SJCRH30 (cell line): ENCODE measurements around the gene ZNF800. TPM values are rescaled to one million over a fixed set of nuclear protein-coding genes. Genes with fewer than 3 reads are reported as not detected.
"Not testable (repeated sequence)": the region's sequence is repeated elsewhere in the genome, so short reads cannot be mapped to it uniquely, and the experiment has no call there.

Source experiments
- DNase-seq, 2 experiments: peaks; one replicate each; pipeline ENCODE4 v3.0.0-alpha.2; 2015 to 2020
- H3K27ac ChIP-seq: fragments of 250-450 bp; sonication (Bioruptor Pico); 2 replicates; pipeline ENCODE4 v1.5.1; 2020; ENCODE audit warnings: mild to moderate bottlenecking, moderate library complexity
- H3K27me3 ChIP-seq: fragments of 250-450 bp; sonication (Bioruptor Pico); 2 replicates; pipeline ENCODE4 v1.5.1; 2020; ENCODE audit warnings: mild to moderate bottlenecking, moderate library complexity
- H3K36me3 ChIP-seq: fragments of 250-450 bp; sonication (Bioruptor Pico); 2 replicates; pipeline ENCODE4 v1.5.1; 2020; ENCODE audit warnings: mild to moderate bottlenecking, moderate library complexity
- H3K4me1 ChIP-seq: fragments of 250-450 bp; sonication (Bioruptor Pico); 2 replicates; pipeline ENCODE4 v1.5.1; 2020; ENCODE audit warnings: mild to moderate bottlenecking, moderate library complexity
- H3K4me3 ChIP-seq: fragments of 250-450 bp; sonication (Bioruptor Pico); 2 replicates; pipeline ENCODE4 v1.5.1; 2020; ENCODE audit warnings: mild to moderate bottlenecking, moderate library complexity
- H3K9me3 ChIP-seq: fragments of 250-450 bp; sonication (Bioruptor Pico); replicated peaks from 2 replicates; pipeline ENCODE4 v1.5.1; 2020; ENCODE audit warnings: mild to moderate bottlenecking, moderate library complexity
- total RNA-seq: library from RNA; depleted of rRNA; stranded (reverse); fragments of >200 nt; shearing (Covaris generic); gene quantifications from 2 replicates; pipeline ENCODE4 v1.2.3, GENCODE V29; 2014

The ZNF800 gene
- total RNA-seq, 1 experiment from 2014 or later: 30.1 TPM

DNA sequence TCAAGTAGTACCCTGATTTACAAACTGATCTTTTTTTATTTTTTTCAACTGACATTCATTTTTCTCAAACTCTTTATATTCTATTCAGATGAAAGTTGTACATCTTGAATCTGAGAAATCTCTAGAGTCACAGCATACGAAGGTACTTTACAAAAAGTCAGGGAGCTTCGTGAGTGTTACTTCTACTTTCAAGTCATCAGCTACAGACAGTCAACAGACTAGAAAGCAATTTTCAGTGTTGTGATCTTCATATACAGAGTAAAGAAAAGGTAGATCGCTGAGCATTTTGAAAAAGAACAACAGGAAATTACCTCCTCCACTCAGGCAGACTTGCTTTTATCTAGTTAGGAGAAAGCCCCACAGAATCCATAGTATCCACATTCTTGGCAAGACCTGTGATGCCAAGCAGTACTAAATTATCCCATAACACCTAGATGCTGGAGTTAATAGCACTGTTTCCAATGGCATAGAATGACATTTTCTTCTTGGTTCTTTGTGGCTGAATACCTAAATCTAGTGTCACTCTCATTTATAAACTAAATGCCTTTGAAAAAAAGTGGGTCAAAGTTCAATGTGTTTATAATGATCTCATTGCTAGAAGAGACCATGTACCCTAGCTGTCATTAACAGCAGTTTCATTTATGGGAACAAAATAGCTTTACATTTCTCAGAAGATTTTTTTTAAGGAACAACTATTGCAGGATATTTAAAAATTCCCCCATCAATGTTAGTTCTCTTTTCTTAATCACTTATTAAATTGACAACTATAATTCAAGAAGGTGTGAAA is 12.0 kb upstream of the ZNF800 start:
- H3K36me3 ChIP-seq: no peaks in the 10 kb centered on the region
- no peaks in the 10 kb centered on the region for H3K4me1 ChIP-seq
- no peak overlapping the region for H3K27ac ChIP-seq
- no peaks in the 10 kb centered on the region for H3K27me3 ChIP-seq
- DNase-seq: no peak
- H3K9me3 ChIP-seq: no peaks in the 10 kb centered on the region
- no peak overlapping the region for H3K4me3 ChIP-seq

DNA sequence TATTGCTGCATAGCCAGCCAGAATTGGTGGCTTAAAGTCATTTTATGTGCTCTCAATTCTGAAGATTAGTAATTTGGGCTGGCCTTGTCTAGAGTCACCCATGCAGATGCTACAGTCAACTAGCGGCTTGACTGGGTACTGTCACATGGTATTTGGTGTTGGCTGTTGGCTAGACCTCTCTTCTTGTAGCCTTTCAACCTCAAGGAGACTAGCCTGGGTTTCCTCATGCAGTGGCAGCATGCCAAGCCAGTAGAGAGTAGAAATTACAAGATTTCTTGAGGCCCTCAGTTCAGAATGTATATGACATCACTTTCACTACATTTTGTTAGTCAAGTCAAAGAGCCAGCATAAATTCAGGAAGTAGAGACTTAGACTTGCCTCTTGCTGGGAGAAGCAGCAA is 3.7 kb upstream of the ZNF800 start:
- DNase-seq: peak in 1 of 2 experiments; percentile 23
- Histone ChIP-seq H3K27me3 (no peaks in the 10 kb centered on the region), H3K9me3 (no peaks in the 10 kb centered on the region), H3K4me1 (peaks cover 3% of the 10 kb centered on the region; the same call in 1 of the 2 replicates), H3K27ac (no peak overlapping the region), H3K4me3 (no peak overlapping the region), H3K36me3 (no peaks in the 10 kb centered on the region)

DNA sequence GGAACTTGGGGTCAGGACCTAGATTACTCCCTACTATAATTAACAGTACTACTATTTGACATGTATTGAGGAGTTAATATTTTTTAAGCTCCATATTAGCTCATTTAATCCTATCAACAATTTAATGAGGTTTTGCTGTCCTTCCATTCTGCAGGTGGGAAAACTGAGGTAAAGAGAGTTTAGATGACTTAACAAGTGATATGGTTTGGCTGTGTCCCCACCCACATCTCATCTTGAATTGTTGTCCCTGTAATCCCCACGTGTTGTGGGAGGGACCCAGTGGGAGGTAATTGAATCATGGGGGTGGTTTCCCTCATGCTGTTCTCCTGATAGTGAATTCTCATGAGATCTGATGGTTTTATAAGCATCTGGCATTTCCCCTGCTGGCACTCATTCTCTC is 2.6 kb upstream of the ZNF800 start:
- H3K27ac ChIP-seq, H3K36me3 ChIP-seq, H3K4me1 ChIP-seq, H3K4me3 ChIP-seq, DNase-seq, H3K27me3 ChIP-seq, H3K9me3 ChIP-seq: not testable (repeated sequence)

DNA sequence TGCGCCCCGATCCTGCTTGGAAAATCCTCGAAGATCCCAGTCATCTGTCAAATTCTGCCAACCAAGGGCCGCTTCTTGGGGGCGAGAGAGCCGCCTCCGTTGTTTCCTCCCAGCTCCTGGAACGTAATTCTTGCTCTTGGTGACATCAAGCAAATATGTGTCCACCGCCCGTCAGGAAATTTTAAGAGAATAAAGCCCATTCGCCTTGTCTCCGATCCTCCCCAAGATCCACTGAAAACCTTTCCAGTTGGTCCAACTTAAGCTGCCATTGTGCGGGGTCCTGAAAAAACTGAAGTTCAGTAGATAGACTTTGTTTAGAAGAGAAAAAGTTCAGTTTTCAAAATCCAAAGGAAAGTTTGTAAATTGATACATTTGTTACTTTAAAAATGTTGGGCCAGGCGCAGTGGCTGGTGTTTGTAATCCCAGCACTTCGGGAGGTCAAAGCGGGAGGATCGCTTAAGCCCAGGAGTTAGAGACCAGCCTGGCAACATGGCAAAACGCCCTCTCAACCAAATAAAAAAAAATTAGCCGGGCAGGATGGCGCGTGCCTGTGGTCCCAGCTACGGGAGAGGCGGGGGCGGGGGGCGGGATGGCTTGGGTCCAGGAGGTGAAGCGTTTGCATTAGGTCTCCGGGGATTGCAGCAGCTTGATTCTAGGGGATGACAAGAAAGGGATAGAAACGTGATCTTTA is 1.0 kb upstream of the ZNF800 start:
- DNase-seq: peak; percentile 49 to 67
- Histone ChIP-seq H3K9me3 (no peaks in the 10 kb centered on the region), H3K36me3 (peaks cover 18% of the 10 kb centered on the region), H3K4me3 (peak overlapping the region; percentile 97), H3K4me1 (peaks cover 3% of the 10 kb centered on the region; the same call in 1 of the 2 replicates), H3K27me3 (no peaks in the 10 kb centered on the region), H3K27ac (peak overlapping the region; percentile 78; the same call in 1 of the 2 replicates)

DNA sequence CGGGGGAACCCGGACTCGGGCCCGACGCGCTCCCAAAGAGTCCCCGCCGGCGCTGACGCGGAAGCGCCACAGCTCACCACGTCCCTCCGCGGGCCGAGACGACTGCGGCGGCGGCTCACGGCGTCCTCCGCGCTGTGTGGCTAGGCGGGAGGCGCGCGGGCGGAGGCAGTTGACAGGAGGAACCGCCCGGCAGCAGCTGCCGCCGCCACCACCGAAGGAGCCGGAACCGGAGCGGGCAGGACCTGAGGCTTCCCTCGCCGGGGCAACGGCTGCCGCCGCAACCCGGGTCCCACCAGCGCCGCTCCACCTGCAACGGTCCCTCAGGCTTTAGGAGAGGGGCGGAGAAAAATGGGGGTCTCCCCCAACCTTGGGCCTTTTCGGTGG is 334 bp downstream of the ZNF800 start:
- peak overlapping the region; percentile 97 for H3K4me3 ChIP-seq
- peaks cover 3% of the 10 kb centered on the region; the same call in 1 of the 2 replicates for H3K4me1 ChIP-seq
- no peaks in the 10 kb centered on the region for H3K27me3 ChIP-seq
- peak overlapping the region; percentile 78 for H3K27ac ChIP-seq
- peaks cover 26% of the 10 kb centered on the region for H3K36me3 ChIP-seq
- peak; percentile 56 to 62 for DNase-seq
- H3K9me3 ChIP-seq: no peaks in the 10 kb centered on the region

DNA sequence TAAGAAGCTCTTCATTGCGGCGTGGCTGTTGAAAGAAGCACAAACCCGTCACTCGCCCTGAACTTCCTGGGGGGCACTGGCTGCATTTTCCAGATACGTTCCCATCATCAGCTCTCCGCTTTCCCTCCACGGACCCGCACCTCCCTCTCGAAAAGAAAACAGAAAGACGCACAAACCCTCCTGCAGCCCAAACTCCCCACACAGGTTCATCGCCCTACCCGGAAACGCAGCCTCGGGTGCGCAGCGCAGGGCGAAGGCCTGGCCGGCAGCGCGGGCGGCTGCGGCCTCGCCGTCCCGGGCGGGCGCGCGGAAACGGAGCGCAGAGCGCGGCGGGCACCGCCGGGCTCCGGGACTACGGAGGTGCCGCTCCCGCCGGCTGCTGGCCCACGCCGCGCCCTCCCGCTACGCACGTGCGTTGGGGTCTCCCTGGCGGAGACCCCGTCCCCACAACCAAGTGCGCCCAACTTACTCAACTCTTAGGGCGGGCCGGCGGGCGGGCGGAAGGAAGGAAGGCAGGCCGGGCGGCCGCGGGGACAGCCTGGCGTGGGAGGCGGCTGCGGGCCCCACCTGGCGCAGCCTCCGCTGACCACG is 822 bp downstream of the ZNF800 start:
- DNase-seq: peak; percentile 39 to 45
- Histone ChIP-seq H3K9me3 (no peaks in the 10 kb centered on the region), H3K27me3 (no peaks in the 10 kb centered on the region), H3K4me1 (peaks cover 3% of the 10 kb centered on the region; the same call in 1 of the 2 replicates), H3K27ac (peak overlapping the region; percentile 78), H3K36me3 (peaks cover 30% of the 10 kb centered on the region), H3K4me3 (peak overlapping the region; percentile 97)

DNA sequence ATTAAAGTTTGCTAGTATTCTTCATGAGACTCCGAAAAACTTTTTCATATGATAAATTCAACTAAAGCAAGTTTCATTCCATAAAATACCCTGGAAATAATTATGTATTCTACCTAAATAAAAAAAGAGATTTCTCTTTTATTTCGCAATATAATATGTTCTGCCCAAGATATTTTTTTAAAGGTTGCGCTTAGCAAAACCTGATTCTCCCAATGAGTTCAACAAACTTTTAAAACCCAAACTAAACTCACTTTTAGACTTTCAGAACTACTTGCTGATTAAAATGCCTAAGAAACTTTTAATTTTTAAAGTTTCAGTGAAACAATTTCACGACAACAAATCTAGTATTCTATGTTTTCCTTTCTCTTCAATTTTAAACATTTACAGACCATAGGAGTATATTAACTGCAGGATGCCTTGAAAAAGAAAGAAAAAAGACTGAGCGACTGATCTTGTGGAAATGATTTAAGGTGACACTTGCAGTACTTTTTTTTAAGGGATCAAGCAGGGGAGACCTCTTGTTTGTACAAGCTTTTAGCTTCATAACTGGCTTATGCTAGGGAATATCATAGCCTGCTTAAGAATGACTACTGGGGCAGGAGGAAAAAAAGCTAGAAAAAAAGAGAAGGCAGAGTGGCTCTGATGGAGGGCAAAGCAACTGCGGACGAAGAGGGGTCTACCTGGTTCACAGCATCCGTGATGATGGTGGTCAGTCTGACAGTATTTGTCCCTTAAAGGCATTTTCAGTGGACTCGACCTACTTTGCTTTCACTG is 1.5 kb downstream of the ZNF800 start:
- no peak for DNase-seq
- H3K27ac ChIP-seq: no peak overlapping the region
- H3K27me3 ChIP-seq: no peaks in the 10 kb centered on the region
- H3K9me3 ChIP-seq: no peaks in the 10 kb centered on the region
- peak overlapping the region; percentile 97 for H3K4me3 ChIP-seq
- H3K36me3 ChIP-seq: peaks cover 37% of the 10 kb centered on the region
- peaks cover 3% of the 10 kb centered on the region; the same call in 1 of the 2 replicates for H3K4me1 ChIP-seq

DNA sequence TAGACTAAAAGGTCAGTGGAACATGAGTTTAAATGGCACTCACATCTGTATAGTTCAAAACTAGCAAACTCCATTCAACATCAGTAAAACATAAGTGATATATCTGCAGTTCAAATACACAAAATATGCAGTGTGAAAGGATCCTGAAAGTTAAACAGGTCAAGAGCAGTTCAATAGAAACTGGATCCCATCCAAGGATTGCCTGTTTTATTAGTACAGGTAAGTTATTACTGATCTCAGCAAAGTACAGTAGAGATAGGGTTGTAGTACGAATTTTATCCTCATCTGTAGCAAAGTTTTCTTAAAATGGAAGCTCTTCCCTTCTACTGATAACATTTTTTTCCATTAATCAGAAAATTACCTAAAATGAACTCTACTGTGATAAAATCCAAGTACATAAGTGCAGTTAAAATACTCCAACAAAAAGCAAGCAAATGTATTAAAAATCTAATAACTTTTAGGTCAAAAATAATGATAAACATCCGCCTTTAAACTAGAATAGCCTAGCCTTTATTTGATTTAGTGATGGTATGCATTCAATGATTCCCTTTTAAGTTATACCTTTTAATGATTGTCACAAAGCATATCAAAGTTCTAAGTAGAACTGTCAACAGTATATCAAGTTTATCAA is 2.2 kb downstream of the ZNF800 start:
- H3K27me3 ChIP-seq: no peaks in the 10 kb centered on the region
- no peaks in the 10 kb centered on the region for H3K9me3 ChIP-seq
- H3K36me3 ChIP-seq: peaks cover 44% of the 10 kb centered on the region
- H3K27ac ChIP-seq: no peak overlapping the region
- no peak for DNase-seq
- no peak overlapping the region for H3K4me3 ChIP-seq
- peaks cover 3% of the 10 kb centered on the region; the same call in 1 of the 2 replicates for H3K4me1 ChIP-seq

DNA sequence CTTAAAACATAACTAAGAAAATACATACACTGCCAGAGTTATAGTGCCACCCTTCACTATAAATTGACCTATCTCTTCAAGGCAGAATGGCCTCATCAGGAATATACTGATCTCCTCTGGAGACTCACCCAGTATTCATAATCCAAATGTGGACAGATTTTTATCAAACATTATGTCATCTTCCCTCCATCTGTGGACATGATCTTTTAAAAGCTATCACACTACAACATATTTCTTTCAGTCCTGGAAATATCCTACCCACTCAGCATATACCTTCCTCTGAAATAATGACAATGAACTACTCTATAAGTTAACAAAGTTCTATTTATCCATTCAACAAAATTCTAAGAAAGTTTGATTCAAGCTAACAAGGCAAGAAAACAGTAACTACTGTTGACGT is 3.2 kb downstream of the ZNF800 start:
- DNase-seq: no peak
- no peak overlapping the region for H3K27ac ChIP-seq
- no peak overlapping the region for H3K4me3 ChIP-seq
- peaks cover 52% of the 10 kb centered on the region for H3K36me3 ChIP-seq
- no peaks in the 10 kb centered on the region for H3K9me3 ChIP-seq
- H3K27me3 ChIP-seq: no peaks in the 10 kb centered on the region
- peaks cover 3% of the 10 kb centered on the region; the same call in 1 of the 2 replicates for H3K4me1 ChIP-seq

DNA sequence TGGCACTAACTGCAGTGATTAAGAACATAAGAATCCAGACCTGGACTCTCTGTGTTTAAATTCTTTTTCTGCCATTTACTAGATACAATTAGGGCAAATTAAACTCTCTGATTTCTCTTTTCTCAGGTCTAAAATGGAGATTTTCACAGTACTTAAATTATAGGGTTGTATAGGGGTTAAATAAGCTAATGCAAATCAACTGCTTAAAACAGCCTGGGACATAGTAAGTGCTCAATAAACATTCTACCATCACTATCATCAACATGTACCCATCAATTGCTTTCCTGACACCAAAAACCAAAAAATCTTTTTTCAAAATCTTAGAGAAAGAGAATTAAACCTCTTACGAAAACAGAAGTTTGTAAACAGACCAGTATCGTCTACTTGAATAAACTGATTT is 4.5 kb downstream of the ZNF800 start:
- H3K36me3 ChIP-seq: peaks cover 61% of the 10 kb centered on the region
- no peak overlapping the region for H3K4me3 ChIP-seq
- no peak for DNase-seq
- no peaks in the 10 kb centered on the region for H3K9me3 ChIP-seq
- H3K4me1 ChIP-seq: no peaks in the 10 kb centered on the region; the same call in 1 of the 2 replicates
- H3K27ac ChIP-seq: no peak overlapping the region
- H3K27me3 ChIP-seq: no peaks in the 10 kb centered on the region

DNA sequence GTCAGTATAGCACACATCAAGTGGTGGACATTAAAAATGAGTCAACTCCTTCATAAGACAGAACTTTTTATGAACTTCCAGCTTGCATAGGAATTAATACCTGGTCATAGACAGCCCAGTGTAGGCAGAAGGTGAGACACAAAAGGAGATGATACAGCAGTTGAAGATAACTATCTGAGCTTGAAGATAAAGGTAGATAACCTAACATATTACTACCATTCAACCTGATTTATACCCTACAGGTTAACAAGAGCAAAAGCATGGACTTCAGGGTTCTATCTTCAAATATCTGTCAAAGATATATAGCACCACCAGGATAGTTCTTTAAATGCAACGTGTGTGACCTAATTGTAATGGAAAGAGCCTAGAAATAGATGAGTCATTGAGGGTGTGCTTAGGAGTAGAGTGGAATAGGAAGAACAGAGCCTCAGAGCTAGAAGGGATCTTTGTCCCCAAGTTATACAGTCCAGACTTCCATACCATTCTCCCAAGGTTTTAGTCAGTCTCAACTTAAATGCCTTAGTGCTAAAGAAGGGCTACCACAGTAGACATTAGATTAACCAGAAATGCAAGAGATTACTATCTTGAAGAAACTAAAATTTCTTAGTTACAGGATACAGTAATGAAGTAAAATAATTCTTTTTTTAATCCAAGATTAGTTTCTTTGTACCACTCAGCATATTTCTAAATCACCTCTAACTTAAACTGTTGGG is 9.2 kb downstream of the ZNF800 start:
- Histone ChIP-seq H3K27me3 (no peaks in the 10 kb centered on the region), H3K27ac (no peak overlapping the region), H3K4me3 (no peak overlapping the region), H3K36me3 (peaks cover 67% of the 10 kb centered on the region), H3K9me3 (no peaks in the 10 kb centered on the region), H3K4me1 (no peaks in the 10 kb centered on the region; the same call in 1 of the 2 replicates)
- no peak for DNase-seq

DNA sequence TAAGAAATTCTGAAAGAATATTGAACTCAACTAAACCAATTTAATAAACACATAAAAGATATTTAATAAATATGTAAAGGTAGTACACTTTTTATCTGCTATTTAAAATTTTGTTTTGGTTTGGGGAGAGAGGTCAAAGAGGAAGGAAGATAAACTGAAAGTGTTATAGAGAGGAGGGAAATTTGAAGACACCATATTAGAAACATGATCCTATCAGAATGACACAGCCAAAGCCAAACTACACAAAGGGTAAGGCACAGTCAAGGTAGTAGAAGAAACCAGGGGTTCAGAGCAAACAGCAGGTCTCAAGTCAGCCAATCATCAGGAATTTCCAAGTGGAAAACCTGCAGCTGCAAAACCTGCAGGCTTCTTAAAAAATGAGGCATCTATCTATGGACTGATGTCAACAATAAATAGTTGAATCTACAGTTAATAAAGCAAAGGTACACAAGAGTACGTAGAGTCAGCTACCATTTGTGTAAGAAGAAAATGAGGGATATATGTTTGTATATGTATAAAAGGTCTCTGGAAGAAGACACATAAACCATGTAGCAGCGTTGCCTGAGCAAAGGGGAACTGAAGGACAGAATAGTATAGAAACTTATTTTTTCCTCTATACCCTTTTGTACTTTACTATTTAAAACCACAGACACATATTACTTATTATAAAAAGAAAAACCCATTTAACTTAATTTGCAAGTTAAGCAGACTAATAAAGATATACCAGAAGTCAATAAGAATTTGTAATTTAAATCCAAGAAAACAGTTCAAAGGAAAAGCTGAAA is 10.0 kb downstream of the ZNF800 start:
- DNase-seq: no peak

DNA sequence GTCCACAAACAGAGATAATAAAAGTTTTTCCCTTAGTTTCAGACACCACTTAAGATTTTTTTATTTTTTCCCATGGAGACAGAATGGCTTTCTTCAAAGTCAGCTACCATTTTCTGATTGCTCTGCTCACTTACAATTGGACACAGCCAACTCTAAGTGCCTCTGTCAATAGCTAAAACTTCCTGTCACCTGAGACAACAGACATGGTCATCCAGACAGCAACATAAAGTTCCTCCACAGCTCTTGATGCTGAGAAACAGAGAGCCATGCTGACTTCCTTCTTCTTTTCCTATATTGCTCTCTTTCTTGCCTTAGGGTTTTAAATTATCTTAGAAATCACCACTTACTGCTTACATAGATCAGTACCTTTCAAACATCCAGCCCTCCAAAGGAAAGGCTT is 12.0 kb downstream of the ZNF800 start:
- H3K4me3 ChIP-seq: no peak overlapping the region
- H3K36me3 ChIP-seq: peaks cover 61% of the 10 kb centered on the region

More for the DNA sequence above, 10.0 kb downstream of the ZNF800 start:
- no peak overlapping the region for H3K27ac ChIP-seq
- H3K4me3 ChIP-seq: no peak overlapping the region
- no peaks in the 10 kb centered on the region for H3K27me3 ChIP-seq
- H3K36me3 ChIP-seq: peaks cover 62% of the 10 kb centered on the region
- H3K9me3 ChIP-seq: no peaks in the 10 kb centered on the region
- peaks cover 2% of the 10 kb centered on the region for H3K4me1 ChIP-seq

More for the DNA sequence above, 12.0 kb downstream of the ZNF800 start:
- Histone ChIP-seq H3K4me1 (peaks cover 2% of the 10 kb centered on the region), H3K27ac (no peak overlapping the region), H3K9me3 (no peaks in the 10 kb centered on the region), H3K27me3 (no peaks in the 10 kb centered on the region)
- DNase-seq: no peak
